ENCODE results near the gene C21orf58.

GRCh38 chr21:46294647-46295176 is 29.0 kb downstream of the C21orf58 start:
- TF ChIP-seq CTCF (IDR thresholded peaks at IDR 0.05) (no peak), POLR2A (IDR thresholded peaks at IDR 0.05) (no peak)
